ENCODE results near the gene LCK. TPM values are rescaled to one million over a fixed set of nuclear protein-coding genes. Genes with fewer than 3 reads are reported as not detected.

LCK gene
- total and polyA plus RNA-seq, 2 of the 8 experiments (the other 6 are each of a cell fraction or from before 2014, with no cell fraction given) = 75.3 to 122 TPM

GRCh38 chr1:32286763-32287162 is 35.7 kb downstream of the LCK start:
- Histone ChIP-seq H3K4me1 (replicated peaks in 1 of 4; ENCODE audit: control insufficient read depth in 3 of 4, insufficient read depth in 4 of 4, low read length in 3 of 4) (no peaks in the 10 kb centered on the region; a peak in 1 of 7 replicates), H3K36me3 (ENCODE audit: control insufficient read depth in 2 of 4, insufficient read depth in 4 of 4, low read length in 3 of 4) (peaks cover 0 to 4% (median 0%) of the 10 kb centered on the region in 4 experiments; a peak in 1 of 8 replicates), H4K8ac (ENCODE audit: extremely low read depth, insufficient read depth, low read length) (no peak overlapping the region), H3K79me2 (ENCODE audit: control insufficient read depth in 1 of 2, insufficient read depth in 2 of 2, low read length in 2 of 2) (no peaks in the 10 kb centered on the region), H4K91ac (replicated peaks; ENCODE audit: insufficient read length, low read length) (no peak overlapping the region), H2BK5ac (ENCODE audit: low read depth, low read length) (no peak overlapping the region), H4K20me1 (replicated peaks in 1 of 2; ENCODE audit: control insufficient read depth in 1 of 2, insufficient read depth in 2 of 2, low read length in 2 of 2) (no peaks in the 10 kb centered on the region), H2BK20ac (ENCODE audit: low read length) (no peak overlapping the region), H3K9ac (replicated peaks in 1 of 4; ENCODE audit: extremely low read depth in 1 of 4, low read depth in 3 of 4, low read length in 3 of 4) (peak overlapping the region in 1 of 4 experiments; percentile 18; a peak in 1 of 7 replicates), H3K79me1 (ENCODE audit: low read depth, low read length) (no peaks in the 10 kb centered on the region), H4K5ac (ENCODE audit: insufficient read length, low read depth, low read length) (no peak overlapping the region), H3K27ac (ENCODE audit: low read depth, low read length) (no peak overlapping the region), H3K27me3 (replicated peaks in 1 of 4; ENCODE audit: control insufficient read depth in 3 of 4, extremely low read depth in 1 of 4, insufficient read depth in 3 of 4, low read length in 3 of 4) (no peaks in the 10 kb centered on the region), H3K56ac (replicated peaks; ENCODE audit: insufficient read length, low read depth, low read length) (no peak overlapping the region), H3K4me3 (ENCODE audit: extremely low read depth in 1 of 4, insufficient read depth in 2 of 4, low read depth in 3 of 4, low read length in 4 of 4) (no peak overlapping the region), H2BK15ac (ENCODE audit: low read length) (no peak overlapping the region), H2AFZ (ENCODE audit: low read length) (no peak overlapping the region), H2AK5ac (ENCODE audit: low read depth, low read length) (no peak overlapping the region), H3K23ac (ENCODE audit: insufficient read length) (no peak overlapping the region), H3K23me2 (ENCODE audit: low read depth, low read length) (no peaks in the 10 kb centered on the region), H2BK12ac (ENCODE audit: low read depth, low read length) (no peak overlapping the region), H3K4me2 (ENCODE audit: insufficient read depth in 1 of 2, low read depth in 2 of 2, low read length in 2 of 2) (no peak overlapping the region), H3K18ac (ENCODE audit: extremely low read depth, low read length) (no peak overlapping the region), H3K14ac (ENCODE audit: insufficient read length) (no peak overlapping the region), H3K4ac (replicated peaks; ENCODE audit: insufficient read length, low read depth, low read length) (no peak overlapping the region), H3K9me3 (ENCODE audit: insufficient read depth in 2 of 2, low read depth in 1 of 2, low read length in 1 of 2) (no peaks in the 10 kb centered on the region), H2BK120ac (replicated peaks; ENCODE audit: low read depth, low read length) (no peak overlapping the region)
- CTCF ChIA-PET (ENCODE audit: partially characterized antibody) = interaction anchor here (0.6 to 6.0 kb wide), 4 partner anchors 38 to 450 kb away, joined by 3 to 34 read pairs (median 4); partner anchors contain the start of genes FAM167B and LCK
- no peak for TF ChIP-seq HDAC2 (IDR thresholded peaks at IDR 0.05; ENCODE audit: borderline replicate concordance in 1 of 2, low read depth in 2 of 2, low read length in 2 of 2)
- TF ChIP-seq CBX5 (IDR thresholded peaks at IDR 0.05; ENCODE audit: low read depth, low read length) = no peak
- 0 out of 2 replicates have a peak, but pooled peaks have one; percentile 20 for TF ChIP-seq YY1 (IDR thresholded peaks at IDR 0.05; ENCODE audit: low read depth, low read length)
- DNase-seq (ENCODE audit: low read depth in 1 of 2, low spot score in 2 of 2) = no peak
- POLR2A ChIA-PET (ENCODE audit: partially characterized antibody) = interaction anchor here (2.1 kb wide), 1 partner anchor 12 kb away, joined by 8 read pairs; no protein-coding TSS in a partner anchor
- 85% methylated on average over 4 of the region's 4 CpGs; no CpG with 5 or more reads in 1 of the 2 experiments for WGBS, 2 experiments (ENCODE audit: extremely low coverage in 1 of 2, insufficient coverage in 1 of 2, insufficient read length in 1 of 2, insufficient replicate concordance in 2 of 2, low coverage in 1 of 2, low lambda C conversion rate in 2 of 2, missing lambda C conversion rate in 1 of 2)
- FAIRE-seq = no peak
